ENCODE results near the gene GPATCH8.
"Not testable (repeated sequence)": the region's sequence is repeated elsewhere in the genome, so short reads cannot be mapped to it uniquely, and the experiment has no call there.

GPATCH8 gene

GRCh38 chr17:44376124-44376523 is 127.1 kb downstream of the GPATCH8 start:
- Histone ChIP-seq H3K4me2 (no peak overlapping the region), H2AFZ (ENCODE audit: low read depth) (no peak overlapping the region), H3K36me3 (ENCODE audit: insufficient read depth) (no peaks in the 10 kb centered on the region), H3K4me3 (IDR thresholded peaks at IDR 0.05; ENCODE audit: insufficient read depth, low read depth, low read length) (no peak overlapping the region), H3K79me2 (ENCODE audit: insufficient read depth, low read depth) (no peaks in the 10 kb centered on the region), H4K20me1 (ENCODE audit: insufficient read depth) (no peaks in the 10 kb centered on the region), H3K9ac (no peak overlapping the region), H3K27ac (no peak overlapping the region), H3K27me3 (ENCODE audit: insufficient read depth, low read depth) (peaks cover 30% of the 10 kb centered on the region; the same call in 1 of the 2 replicates), H3K4me1 (ENCODE audit: low read depth, poor library complexity, severe bottlenecking) (no peaks in the 10 kb centered on the region)
- peak; percentile 75 for TF ChIP-seq CTCF (conservative IDR thresholded peaks at IDR 0.05; ENCODE audit: low read depth, low read length)

- H3K36me3 ChIP-seq (ENCODE audit: insufficient read depth) = no peaks in the 10 kb centered on the region
- no peak overlapping the region for H3K9ac ChIP-seq
- TF ChIP-seq CTCF (conservative IDR thresholded peaks at IDR 0.05; ENCODE audit: low read depth, low read length) = no peak
- H4K20me1 ChIP-seq (ENCODE audit: insufficient read depth) = no peaks in the 10 kb centered on the region
- H3K4me2 ChIP-seq = no peak overlapping the region
- peaks cover 22% of the 10 kb centered on the region; the same call in 1 of the 2 replicates for H3K27me3 ChIP-seq (ENCODE audit: insufficient read depth, low read depth)
- H3K4me3 ChIP-seq (IDR thresholded peaks at IDR 0.05; ENCODE audit: insufficient read depth, low read depth, low read length) = no peak overlapping the region
- no peak overlapping the region for H2AFZ ChIP-seq (ENCODE audit: low read depth)
- no peak overlapping the region for H3K27ac ChIP-seq
- no peaks in the 10 kb centered on the region for H3K79me2 ChIP-seq (ENCODE audit: insufficient read depth, low read depth)
- no peaks in the 10 kb centered on the region for H3K4me1 ChIP-seq (ENCODE audit: low read depth, poor library complexity, severe bottlenecking)
Measured at GRCh38 chr17:44375196-44376017, 127.8 kb downstream of the GPATCH8 start.

GRCh38 chr17:44374306-44375195 is 128.7 kb downstream of the GPATCH8 start:
- Histone ChIP-seq H3K4me2 (no peak overlapping the region), H4K20me1 (ENCODE audit: insufficient read depth) (no peaks in the 10 kb centered on the region), H3K4me3 (IDR thresholded peaks at IDR 0.05; ENCODE audit: insufficient read depth, low read depth, low read length) (no peak overlapping the region), H2AFZ (ENCODE audit: low read depth) (no peak overlapping the region), H3K27ac (no peak overlapping the region), H3K4me1 (ENCODE audit: low read depth, poor library complexity, severe bottlenecking) (no peaks in the 10 kb centered on the region), H3K79me2 (ENCODE audit: insufficient read depth, low read depth) (no peaks in the 10 kb centered on the region), H3K9ac (no peak overlapping the region), H3K36me3 (ENCODE audit: insufficient read depth) (no peaks in the 10 kb centered on the region), H3K27me3 (ENCODE audit: insufficient read depth, low read depth) (peaks cover 15% of the 10 kb centered on the region; the same call in 1 of the 2 replicates)
- no peak for TF ChIP-seq CTCF (conservative IDR thresholded peaks at IDR 0.05; ENCODE audit: low read depth, low read length)

GRCh38 chr17:44372036-44372435 is 131.2 kb downstream of the GPATCH8 start:
- no peaks in the 10 kb centered on the region for H3K79me2 ChIP-seq (ENCODE audit: insufficient read depth, low read depth)
- no peaks in the 10 kb centered on the region for H4K20me1 ChIP-seq (ENCODE audit: insufficient read depth)
- no peak overlapping the region for H3K4me3 ChIP-seq (IDR thresholded peaks at IDR 0.05; ENCODE audit: insufficient read depth, low read depth, low read length)
- no peak for TF ChIP-seq CTCF (conservative IDR thresholded peaks at IDR 0.05; ENCODE audit: low read depth, low read length)
- H3K36me3 ChIP-seq (ENCODE audit: insufficient read depth) = no peaks in the 10 kb centered on the region
- no peak overlapping the region for H3K9ac ChIP-seq
- H3K27ac ChIP-seq = no peak overlapping the region
- H3K27me3 ChIP-seq (ENCODE audit: insufficient read depth, low read depth) = peaks cover 11% of the 10 kb centered on the region; the same call in 1 of the 2 replicates
- H3K4me2 ChIP-seq = no peak overlapping the region
- no peak overlapping the region for H2AFZ ChIP-seq (ENCODE audit: low read depth)
- H3K4me1 ChIP-seq (ENCODE audit: low read depth, poor library complexity, severe bottlenecking) = no peaks in the 10 kb centered on the region

- H3K4me2 ChIP-seq; H3K79me2 ChIP-seq (ENCODE audit: insufficient read depth, low read depth); H4K20me1 ChIP-seq (ENCODE audit: insufficient read depth); H2AFZ ChIP-seq (ENCODE audit: low read depth); H3K4me3 ChIP-seq (IDR thresholded peaks at IDR 0.05; ENCODE audit: insufficient read depth, low read depth, low read length); H3K36me3 ChIP-seq (ENCODE audit: insufficient read depth); H3K27ac ChIP-seq; H3K4me1 ChIP-seq (ENCODE audit: low read depth, poor library complexity, severe bottlenecking); H3K9ac ChIP-seq: not testable (repeated sequence)
- H3K27me3 ChIP-seq (ENCODE audit: insufficient read depth, low read depth) = peaks cover 35% of the 10 kb centered on the region
Measured at GRCh38 chr17:44369414-44370023, 133.7 kb downstream of the GPATCH8 start.

- not testable (repeated sequence) for H3K36me3 ChIP-seq (ENCODE audit: insufficient read depth); H3K27ac ChIP-seq; H4K20me1 ChIP-seq (ENCODE audit: insufficient read depth); H3K79me2 ChIP-seq (ENCODE audit: insufficient read depth, low read depth); H2AFZ ChIP-seq (ENCODE audit: low read depth); H3K4me2 ChIP-seq; H3K4me3 ChIP-seq (IDR thresholded peaks at IDR 0.05; ENCODE audit: insufficient read depth, low read depth, low read length); H3K4me1 ChIP-seq (ENCODE audit: low read depth, poor library complexity, severe bottlenecking); H3K9ac ChIP-seq
- peaks cover 39% of the 10 kb centered on the region for H3K27me3 ChIP-seq (ENCODE audit: insufficient read depth, low read depth)
Measured at GRCh38 chr17:44368391-44369243, 134.6 kb downstream of the GPATCH8 start.
